Cardiac ventricle fibroblast (primary cell): Measurements from ENCODE around the gene LRRC53. TPM values are rescaled to one million over a fixed set of nuclear protein-coding genes. Genes with fewer than 3 reads are reported as not detected.

Source experiments
- total RNA-seq: library from RNA; depleted of rRNA; stranded (reverse); fragments of >200 nt; gene quantifications from 2 replicates; pipeline ENCODE4 v1.2.3, GENCODE V29; 2015

LRRC53 gene, protein sequence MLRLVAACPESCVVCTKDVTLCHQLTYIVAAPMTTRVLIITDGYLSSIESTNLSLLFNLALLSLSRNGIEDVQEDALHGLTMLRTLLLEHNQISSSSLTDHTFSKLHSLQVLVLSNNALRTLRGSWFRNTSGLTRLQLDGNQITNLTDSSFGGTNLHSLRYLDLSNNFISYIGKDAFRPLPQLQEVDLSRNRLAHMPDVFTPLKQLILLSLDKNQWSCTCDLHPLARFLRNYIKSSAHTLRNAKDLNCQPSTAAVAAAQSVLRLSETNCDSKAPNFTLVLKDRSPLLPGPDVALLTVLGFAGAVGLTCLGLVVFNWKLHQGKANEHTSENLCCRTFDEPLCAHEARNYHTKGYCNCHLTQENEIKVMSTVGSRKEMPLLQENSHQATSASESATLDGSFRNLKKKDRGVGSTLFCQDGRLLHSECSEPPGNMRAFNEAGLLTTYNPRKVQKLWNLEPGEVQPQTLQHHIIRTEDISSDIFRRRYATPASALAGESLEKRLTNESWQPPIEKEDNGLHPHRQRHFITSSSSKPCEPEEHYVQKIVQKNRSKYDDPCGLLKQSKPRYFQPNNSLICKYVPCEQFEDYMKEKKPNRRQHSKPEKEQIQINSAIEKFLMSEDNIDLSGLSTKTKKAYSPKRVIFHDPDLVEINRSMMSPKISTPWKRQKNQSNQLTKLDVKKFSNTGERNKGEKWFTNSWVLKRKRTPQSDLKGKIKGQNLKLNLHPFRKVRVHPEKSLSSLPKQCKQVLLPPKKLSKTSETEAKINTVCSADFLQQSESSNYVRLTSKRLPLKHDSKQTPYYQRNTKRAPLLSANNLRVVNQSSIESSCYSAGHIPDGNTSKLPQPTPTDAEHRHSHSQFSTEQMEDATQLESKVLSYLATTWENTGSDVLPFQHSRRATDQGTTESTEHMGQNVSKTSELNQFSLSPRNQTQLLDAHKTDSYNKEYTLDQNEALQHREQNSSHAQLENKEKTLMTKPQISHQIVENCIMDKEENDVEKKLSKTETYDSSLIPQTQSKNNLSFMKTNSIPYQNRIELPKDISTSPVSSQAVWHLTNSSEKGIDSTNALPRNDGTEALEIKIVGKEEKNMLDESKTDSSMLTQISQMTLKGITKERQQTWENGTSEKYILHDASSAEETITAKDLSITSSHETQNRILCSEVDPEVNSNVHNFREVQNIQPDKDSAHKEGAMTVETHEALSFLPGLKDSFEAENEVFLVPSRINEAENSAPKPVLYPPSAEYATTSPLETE
- total RNA-seq, result not detected in 2 replicates

DNA sequence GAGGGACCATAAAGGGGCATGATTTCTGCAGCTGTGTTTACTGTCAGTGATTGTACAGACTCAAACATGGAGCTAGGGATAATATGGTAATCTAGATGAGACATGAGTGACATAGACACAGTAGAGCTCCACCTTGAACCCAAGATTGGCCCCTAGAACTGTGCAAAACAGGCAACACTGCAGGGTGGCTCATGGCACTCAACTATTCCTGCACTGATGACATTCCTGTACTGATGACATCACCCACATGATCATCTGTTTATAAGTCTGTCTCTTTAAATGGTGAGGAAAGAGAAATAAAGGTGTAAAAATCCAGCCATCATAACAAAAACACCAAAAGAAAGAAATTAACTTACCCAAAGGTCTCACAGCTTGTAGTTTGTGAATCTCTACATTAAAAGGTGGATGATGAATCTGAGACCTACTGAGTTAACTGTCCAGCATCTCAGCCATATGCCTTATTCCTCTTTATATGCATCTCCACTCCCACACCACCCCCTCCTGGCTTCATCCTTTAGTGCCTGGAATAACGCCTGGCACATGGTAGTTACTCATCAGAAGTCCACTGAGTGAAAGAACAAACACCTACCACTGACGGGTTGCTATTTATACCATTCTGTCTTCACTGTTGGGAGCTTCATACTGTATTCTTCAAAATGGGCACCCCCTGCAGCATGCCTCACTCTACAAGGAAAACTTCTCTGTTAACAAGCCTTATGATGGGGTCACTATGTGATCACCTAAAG, at the start of gene LRRC53:
Gene LRRC53 (minus strand): TSS at position 442 of the 746 bp plus-strand sequence. CDS start 29,262 bp downstream, outside the sequence.

Other genes starting within 250 kb of the LRRC53 start
- gene ERICH3, start 161.2 kb upstream of the LRRC53 start, total RNA-seq, result not detected in 2 replicates
- gene CRYZ, start 220.4 kb upstream of the LRRC53 start, total RNA-seq, result 15.5 and 28.8 TPM in 2 replicates
- gene TYW3, start 220.5 kb upstream of the LRRC53 start, total RNA-seq, result 5.9 and 10.5 TPM in 2 replicates